WTC11 (cell line): ENCODE results near the gene SPATA24. TPM values are rescaled to one million over a fixed set of nuclear protein-coding genes. Genes with fewer than 3 reads are reported as not detected.

Experiments
- ATAC-seq: fragments of 200-7000 bp; cut with Tn5 transposase; 2 replicates; pipeline ENCODE4 v1.10.0; 2021; ENCODE audit warnings: mild to moderate bottlenecking, moderate library complexity
- CTCF ChIA-PET: fragments of 300-600 bp; sonication (Branson Sonifier 250); formaldehyde crosslinking; loops from one replicate; lab custom pipeline; 2021; ENCODE audit warnings: antibody characterized with exemption; lab: Charles Lee
- POLR2A ChIA-PET: fragments of 350-600 bp; sonication (Branson Sonifier 250); formaldehyde crosslinking; loops from one replicate; lab custom pipeline; 2021; ENCODE audit warnings: antibody characterized with exemption; lab: Charles Lee
- DNase-seq: peaks from one replicate; pipeline ENCODE4 v3.0.0; 2021; ENCODE audit warnings: low spot score
- H3K27ac Mint-ChIP-seq: 2 replicates; pipeline ENCODE4 v1.8.0; 2021; ENCODE audit warnings: mixed read lengths
- H3K27me3 Mint-ChIP-seq: 2 replicates; pipeline ENCODE4 v1.8.0; 2021; ENCODE audit warnings: low read depth, mild to moderate bottlenecking, moderate library complexity, mixed read lengths
- H3K36me3 Mint-ChIP-seq: 2 replicates; pipeline ENCODE4 v1.8.0; 2021; ENCODE audit warnings: mixed read lengths
- H3K4me1 Mint-ChIP-seq: 2 replicates; pipeline ENCODE4 v1.8.0; 2022; ENCODE audit warnings: mixed read lengths
- H3K4me3 Mint-ChIP-seq: 2 replicates; pipeline ENCODE4 v1.8.0; 2021; ENCODE audit warnings: mild to moderate bottlenecking, moderate library complexity, mixed read lengths
- H3K9me3 Mint-ChIP-seq: 2 replicates; pipeline ENCODE4 v1.8.0; 2021; ENCODE audit warnings: mixed read lengths
- ATF1 ChIP-seq: sonication (generic); formaldehyde crosslinking; IDR thresholded peaks from 2 replicates; pipeline ENCODE4 v1.8.1; 2023; ENCODE audit warnings: mild to moderate bottlenecking, moderate library complexity, missing genetic modification reagents
- EMX1 ChIP-seq: fragments of 250-450 bp; sonication (Bioruptor Pico); IDR thresholded peaks from 2 replicates; pipeline ENCODE4 v1.8.0; 2021; ENCODE audit warnings: mild to moderate bottlenecking
- FOXK1 ChIP-seq: sonication (generic); formaldehyde crosslinking; IDR thresholded peaks from 2 replicates; pipeline ENCODE4 v1.8.0; 2022; ENCODE audit warnings: mild to moderate bottlenecking, moderate library complexity, missing genetic modification reagents
- GABPB1 ChIP-seq: sonication (generic); formaldehyde crosslinking; IDR thresholded peaks from 2 replicates; pipeline ENCODE4 v1.8.1; 2023; ENCODE audit warnings: mild to moderate bottlenecking, missing genetic modification reagents
- IRF2 ChIP-seq: sonication (generic); formaldehyde crosslinking; IDR thresholded peaks from 2 replicates; pipeline ENCODE4 v1.8.0; 2022; ENCODE audit warnings: low read depth, missing genetic modification reagents, borderline replicate concordance
- MYBL2 ChIP-seq: sonication (generic); formaldehyde crosslinking; IDR thresholded peaks from 2 replicates; pipeline ENCODE4 v1.8.1; 2023; ENCODE audit warnings: mild to moderate bottlenecking, moderate library complexity, missing genetic modification reagents
- NFE2L1 ChIP-seq: sonication (generic); formaldehyde crosslinking; IDR thresholded peaks from 2 replicates; pipeline ENCODE4 v1.8.1; 2023; ENCODE audit warnings: missing genetic modification reagents
- total RNA-seq: library from RNA; stranded (reverse); gene quantifications from 3 replicates; pipeline ENCODE4 v1.2.3, GENCODE V29; 2021
- TF ChIP-seq, protein P1 (sequence below): sonication (generic); formaldehyde crosslinking; conservative IDR thresholded peaks from 2 replicates; pipeline ENCODE4 v1.8.1; 2023; ENCODE audit warnings: mild to moderate bottlenecking, low read depth, missing genetic modification reagents, moderate library complexity
- TF ChIP-seq, protein P2 (sequence below): sonication (generic); formaldehyde crosslinking; IDR thresholded peaks from 2 replicates; pipeline ENCODE4 v1.8.0; 2023; ENCODE audit warnings: missing genetic modification reagents
- TF ChIP-seq, protein P3 (sequence below): fragments of 200-600 bp; IDR thresholded peaks from 2 replicates; pipeline ENCODE4 v1.8.0; 2022; ENCODE audit warnings: antibody characterized with exemption
- TF ChIP-seq, protein P4 (sequence below): sonication (generic); formaldehyde crosslinking; IDR thresholded peaks from 2 replicates; pipeline ENCODE4 v1.8.1; 2022; ENCODE audit warnings: missing genetic modification reagents, borderline replicate concordance
- TF ChIP-seq, protein P5 (sequence below): fragments of 250-450 bp; sonication (Bioruptor Pico); IDR thresholded peaks from 2 replicates; pipeline ENCODE4 v1.9.0; 2021; ENCODE audit warnings: mild to moderate bottlenecking
- TF ChIP-seq, protein P6 (sequence below): sonication (generic); formaldehyde crosslinking; IDR thresholded peaks from 2 replicates; pipeline ENCODE4 v1.8.0; 2023; ENCODE audit warnings: missing genetic modification reagents, mild to moderate bottlenecking, borderline replicate concordance
- TF ChIP-seq, protein P7 (sequence below): fragments of 250-450 bp; sonication (Bioruptor Pico); IDR thresholded peaks from 2 replicates; pipeline ENCODE4 v1.9.0; 2021; ENCODE audit warnings: mild to moderate bottlenecking
- TF ChIP-seq, protein P8 (sequence below): sonication (generic); formaldehyde crosslinking; IDR thresholded peaks from 2 replicates; pipeline ENCODE4 v1.8.0; 2022; ENCODE audit warnings: missing genetic modification reagents

SPATA24 gene
- total RNA-seq, 1 experiment from 2014 or later, result 13.2 TPM

DNA sequence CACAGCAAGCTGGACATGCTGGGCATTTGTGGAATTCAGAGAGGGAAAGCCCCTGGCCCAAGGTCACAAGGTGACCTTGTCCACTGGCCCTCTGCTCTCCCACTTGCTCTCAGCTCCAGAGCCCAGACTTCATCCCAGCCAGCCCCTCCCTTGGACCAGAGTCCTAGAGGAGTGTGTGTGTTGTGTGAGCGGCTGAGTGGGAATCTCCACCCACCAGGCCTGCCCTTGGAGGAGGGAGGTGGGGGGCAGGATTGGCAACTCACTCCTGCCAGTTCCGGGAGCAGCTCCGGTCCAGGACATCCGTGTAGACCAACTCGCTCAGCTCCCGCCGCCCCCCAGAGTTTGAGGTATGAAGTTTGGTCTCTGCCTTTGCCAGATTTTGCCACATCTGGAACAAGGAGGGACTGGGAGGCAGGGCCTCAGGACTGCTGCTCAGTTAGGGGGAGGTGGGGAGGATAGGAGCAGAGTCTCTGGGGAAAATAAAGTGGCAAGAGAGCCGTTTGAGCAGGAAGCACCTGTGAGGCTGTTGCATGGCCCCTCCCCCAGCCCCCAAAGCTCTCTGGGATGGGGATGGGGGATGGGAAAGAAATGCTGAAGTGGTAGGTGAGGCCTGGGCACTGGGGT lies 15.6 kb downstream of the SPATA24 start (continued):
- TF ChIP-seq ATF1, result no peak

DNA sequence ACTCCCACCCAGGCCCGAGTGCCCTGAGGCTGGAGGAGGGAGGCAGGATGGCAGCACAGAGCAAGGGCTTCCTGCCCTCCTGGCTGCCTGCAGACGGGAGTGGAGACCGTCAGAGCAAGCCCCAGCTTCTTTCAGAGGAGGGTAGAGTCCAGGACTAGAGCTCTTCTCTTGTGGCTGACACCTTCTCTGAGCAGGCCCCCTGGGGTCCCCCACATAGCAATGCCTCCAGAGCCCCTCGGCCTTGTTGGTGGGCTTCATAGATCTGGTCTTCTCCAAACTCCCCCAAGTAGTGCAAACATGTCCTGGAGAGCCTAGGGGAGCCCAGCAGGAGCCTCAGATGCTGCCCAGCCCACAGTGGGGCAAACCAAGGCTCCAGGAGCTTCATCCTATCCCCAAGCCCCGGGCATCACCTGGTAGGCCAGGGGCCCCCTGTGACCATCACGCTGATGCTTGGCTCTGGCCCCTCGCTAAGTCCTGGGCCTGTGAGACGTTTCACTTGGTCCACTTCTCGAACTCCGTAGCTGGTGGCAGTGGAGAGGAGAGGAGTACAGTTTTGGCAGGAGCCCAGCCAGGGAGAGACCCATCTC lies 16.2 kb downstream of the SPATA24 start:
- ChIA-PET CTCF (interaction anchor here (1.6 to 1.9 kb wide), 3 partner anchors 15 to 46 kb away, joined by 3 to 11 read pairs (median 7); partner anchors contain the start of gene PAIP2), POLR2A (interaction anchor here (0.5 to 1.7 kb wide), 4 partner anchors 10 to 916 kb away, joined by 3 to 7 read pairs (median 4); partner anchors contain the start of gene MATR3)
- Mint-ChIP-seq H3K27me3 (peaks cover 15% of the 10 kb centered on the region), H3K4me1 (peaks cover 24% of the 10 kb centered on the region), H3K4me3 (0 out of 2 replicates have a peak overlapping the region, but pooled peaks have one; percentile 31), H3K36me3 (no peaks in the 10 kb centered on the region), H3K27ac (peak overlapping the region; percentile 48; the same call in 1 of the 2 replicates), H3K9me3 (no peaks in the 10 kb centered on the region)
- no peak for ATAC-seq
- DNase-seq, result no peak
- TF ChIP-seq NFE2L1 (CRISPR knock-in tag) (no peak), IRF2 (no peak), ATF1 (no peak), FOXK1 (CRISPR knock-in tag) (no peak), MYBL2 (no peak), GABPB1 (CRISPR knock-in tag) (no peak), EMX1 (CRISPR knock-in tag) (no peak)
- TF ChIP-seq, protein P1, sequence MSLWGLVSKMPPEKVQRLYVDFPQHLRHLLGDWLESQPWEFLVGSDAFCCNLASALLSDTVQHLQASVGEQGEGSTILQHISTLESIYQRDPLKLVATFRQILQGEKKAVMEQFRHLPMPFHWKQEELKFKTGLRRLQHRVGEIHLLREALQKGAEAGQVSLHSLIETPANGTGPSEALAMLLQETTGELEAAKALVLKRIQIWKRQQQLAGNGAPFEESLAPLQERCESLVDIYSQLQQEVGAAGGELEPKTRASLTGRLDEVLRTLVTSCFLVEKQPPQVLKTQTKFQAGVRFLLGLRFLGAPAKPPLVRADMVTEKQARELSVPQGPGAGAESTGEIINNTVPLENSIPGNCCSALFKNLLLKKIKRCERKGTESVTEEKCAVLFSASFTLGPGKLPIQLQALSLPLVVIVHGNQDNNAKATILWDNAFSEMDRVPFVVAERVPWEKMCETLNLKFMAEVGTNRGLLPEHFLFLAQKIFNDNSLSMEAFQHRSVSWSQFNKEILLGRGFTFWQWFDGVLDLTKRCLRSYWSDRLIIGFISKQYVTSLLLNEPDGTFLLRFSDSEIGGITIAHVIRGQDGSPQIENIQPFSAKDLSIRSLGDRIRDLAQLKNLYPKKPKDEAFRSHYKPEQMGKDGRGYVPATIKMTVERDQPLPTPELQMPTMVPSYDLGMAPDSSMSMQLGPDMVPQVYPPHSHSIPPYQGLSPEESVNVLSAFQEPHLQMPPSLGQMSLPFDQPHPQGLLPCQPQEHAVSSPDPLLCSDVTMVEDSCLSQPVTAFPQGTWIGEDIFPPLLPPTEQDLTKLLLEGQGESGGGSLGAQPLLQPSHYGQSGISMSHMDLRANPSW (CRISPR knock-in tag), result no peak
- TF ChIP-seq, protein P2, sequence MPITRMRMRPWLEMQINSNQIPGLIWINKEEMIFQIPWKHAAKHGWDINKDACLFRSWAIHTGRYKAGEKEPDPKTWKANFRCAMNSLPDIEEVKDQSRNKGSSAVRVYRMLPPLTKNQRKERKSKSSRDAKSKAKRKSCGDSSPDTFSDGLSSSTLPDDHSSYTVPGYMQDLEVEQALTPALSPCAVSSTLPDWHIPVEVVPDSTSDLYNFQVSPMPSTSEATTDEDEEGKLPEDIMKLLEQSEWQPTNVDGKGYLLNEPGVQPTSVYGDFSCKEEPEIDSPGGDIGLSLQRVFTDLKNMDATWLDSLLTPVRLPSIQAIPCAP (CRISPR knock-in tag), result no peak
- TF ChIP-seq, protein P3, sequence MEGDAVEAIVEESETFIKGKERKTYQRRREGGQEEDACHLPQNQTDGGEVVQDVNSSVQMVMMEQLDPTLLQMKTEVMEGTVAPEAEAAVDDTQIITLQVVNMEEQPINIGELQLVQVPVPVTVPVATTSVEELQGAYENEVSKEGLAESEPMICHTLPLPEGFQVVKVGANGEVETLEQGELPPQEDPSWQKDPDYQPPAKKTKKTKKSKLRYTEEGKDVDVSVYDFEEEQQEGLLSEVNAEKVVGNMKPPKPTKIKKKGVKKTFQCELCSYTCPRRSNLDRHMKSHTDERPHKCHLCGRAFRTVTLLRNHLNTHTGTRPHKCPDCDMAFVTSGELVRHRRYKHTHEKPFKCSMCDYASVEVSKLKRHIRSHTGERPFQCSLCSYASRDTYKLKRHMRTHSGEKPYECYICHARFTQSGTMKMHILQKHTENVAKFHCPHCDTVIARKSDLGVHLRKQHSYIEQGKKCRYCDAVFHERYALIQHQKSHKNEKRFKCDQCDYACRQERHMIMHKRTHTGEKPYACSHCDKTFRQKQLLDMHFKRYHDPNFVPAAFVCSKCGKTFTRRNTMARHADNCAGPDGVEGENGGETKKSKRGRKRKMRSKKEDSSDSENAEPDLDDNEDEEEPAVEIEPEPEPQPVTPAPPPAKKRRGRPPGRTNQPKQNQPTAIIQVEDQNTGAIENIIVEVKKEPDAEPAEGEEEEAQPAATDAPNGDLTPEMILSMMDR, result no peak
- TF ChIP-seq, protein P4, sequence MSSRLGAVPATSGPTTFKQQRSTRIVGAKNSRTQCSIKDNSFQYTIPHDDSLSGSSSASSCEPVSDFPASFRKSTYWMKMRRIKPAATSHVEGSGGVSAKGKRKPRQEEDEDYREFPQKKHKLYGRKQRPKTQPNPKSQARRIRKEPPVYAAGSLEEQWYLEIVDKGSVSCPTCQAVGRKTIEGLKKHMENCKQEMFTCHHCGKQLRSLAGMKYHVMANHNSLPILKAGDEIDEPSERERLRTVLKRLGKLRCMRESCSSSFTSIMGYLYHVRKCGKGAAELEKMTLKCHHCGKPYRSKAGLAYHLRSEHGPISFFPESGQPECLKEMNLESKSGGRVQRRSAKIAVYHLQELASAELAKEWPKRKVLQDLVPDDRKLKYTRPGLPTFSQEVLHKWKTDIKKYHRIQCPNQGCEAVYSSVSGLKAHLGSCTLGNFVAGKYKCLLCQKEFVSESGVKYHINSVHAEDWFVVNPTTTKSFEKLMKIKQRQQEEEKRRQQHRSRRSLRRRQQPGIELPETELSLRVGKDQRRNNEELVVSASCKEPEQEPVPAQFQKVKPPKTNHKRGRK, result no peak
- TF ChIP-seq, protein P5, sequence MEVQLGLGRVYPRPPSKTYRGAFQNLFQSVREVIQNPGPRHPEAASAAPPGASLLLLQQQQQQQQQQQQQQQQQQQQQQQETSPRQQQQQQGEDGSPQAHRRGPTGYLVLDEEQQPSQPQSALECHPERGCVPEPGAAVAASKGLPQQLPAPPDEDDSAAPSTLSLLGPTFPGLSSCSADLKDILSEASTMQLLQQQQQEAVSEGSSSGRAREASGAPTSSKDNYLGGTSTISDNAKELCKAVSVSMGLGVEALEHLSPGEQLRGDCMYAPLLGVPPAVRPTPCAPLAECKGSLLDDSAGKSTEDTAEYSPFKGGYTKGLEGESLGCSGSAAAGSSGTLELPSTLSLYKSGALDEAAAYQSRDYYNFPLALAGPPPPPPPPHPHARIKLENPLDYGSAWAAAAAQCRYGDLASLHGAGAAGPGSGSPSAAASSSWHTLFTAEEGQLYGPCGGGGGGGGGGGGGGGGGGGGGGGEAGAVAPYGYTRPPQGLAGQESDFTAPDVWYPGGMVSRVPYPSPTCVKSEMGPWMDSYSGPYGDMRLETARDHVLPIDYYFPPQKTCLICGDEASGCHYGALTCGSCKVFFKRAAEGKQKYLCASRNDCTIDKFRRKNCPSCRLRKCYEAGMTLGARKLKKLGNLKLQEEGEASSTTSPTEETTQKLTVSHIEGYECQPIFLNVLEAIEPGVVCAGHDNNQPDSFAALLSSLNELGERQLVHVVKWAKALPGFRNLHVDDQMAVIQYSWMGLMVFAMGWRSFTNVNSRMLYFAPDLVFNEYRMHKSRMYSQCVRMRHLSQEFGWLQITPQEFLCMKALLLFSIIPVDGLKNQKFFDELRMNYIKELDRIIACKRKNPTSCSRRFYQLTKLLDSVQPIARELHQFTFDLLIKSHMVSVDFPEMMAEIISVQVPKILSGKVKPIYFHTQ (CRISPR knock-in tag), result no peak
- TF ChIP-seq, protein P6, sequence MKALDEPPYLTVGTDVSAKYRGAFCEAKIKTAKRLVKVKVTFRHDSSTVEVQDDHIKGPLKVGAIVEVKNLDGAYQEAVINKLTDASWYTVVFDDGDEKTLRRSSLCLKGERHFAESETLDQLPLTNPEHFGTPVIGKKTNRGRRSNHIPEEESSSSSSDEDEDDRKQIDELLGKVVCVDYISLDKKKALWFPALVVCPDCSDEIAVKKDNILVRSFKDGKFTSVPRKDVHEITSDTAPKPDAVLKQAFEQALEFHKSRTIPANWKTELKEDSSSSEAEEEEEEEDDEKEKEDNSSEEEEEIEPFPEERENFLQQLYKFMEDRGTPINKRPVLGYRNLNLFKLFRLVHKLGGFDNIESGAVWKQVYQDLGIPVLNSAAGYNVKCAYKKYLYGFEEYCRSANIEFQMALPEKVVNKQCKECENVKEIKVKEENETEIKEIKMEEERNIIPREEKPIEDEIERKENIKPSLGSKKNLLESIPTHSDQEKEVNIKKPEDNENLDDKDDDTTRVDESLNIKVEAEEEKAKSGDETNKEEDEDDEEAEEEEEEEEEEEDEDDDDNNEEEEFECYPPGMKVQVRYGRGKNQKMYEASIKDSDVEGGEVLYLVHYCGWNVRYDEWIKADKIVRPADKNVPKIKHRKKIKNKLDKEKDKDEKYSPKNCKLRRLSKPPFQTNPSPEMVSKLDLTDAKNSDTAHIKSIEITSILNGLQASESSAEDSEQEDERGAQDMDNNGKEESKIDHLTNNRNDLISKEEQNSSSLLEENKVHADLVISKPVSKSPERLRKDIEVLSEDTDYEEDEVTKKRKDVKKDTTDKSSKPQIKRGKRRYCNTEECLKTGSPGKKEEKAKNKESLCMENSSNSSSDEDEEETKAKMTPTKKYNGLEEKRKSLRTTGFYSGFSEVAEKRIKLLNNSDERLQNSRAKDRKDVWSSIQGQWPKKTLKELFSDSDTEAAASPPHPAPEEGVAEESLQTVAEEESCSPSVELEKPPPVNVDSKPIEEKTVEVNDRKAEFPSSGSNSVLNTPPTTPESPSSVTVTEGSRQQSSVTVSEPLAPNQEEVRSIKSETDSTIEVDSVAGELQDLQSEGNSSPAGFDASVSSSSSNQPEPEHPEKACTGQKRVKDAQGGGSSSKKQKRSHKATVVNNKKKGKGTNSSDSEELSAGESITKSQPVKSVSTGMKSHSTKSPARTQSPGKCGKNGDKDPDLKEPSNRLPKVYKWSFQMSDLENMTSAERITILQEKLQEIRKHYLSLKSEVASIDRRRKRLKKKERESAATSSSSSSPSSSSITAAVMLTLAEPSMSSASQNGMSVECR (CRISPR knock-in tag), result no peak
- TF ChIP-seq, protein P7, sequence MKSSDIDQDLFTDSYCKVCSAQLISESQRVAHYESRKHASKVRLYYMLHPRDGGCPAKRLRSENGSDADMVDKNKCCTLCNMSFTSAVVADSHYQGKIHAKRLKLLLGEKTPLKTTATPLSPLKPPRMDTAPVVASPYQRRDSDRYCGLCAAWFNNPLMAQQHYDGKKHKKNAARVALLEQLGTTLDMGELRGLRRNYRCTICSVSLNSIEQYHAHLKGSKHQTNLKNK (CRISPR knock-in tag), result no peak
- TF ChIP-seq, protein P8, sequence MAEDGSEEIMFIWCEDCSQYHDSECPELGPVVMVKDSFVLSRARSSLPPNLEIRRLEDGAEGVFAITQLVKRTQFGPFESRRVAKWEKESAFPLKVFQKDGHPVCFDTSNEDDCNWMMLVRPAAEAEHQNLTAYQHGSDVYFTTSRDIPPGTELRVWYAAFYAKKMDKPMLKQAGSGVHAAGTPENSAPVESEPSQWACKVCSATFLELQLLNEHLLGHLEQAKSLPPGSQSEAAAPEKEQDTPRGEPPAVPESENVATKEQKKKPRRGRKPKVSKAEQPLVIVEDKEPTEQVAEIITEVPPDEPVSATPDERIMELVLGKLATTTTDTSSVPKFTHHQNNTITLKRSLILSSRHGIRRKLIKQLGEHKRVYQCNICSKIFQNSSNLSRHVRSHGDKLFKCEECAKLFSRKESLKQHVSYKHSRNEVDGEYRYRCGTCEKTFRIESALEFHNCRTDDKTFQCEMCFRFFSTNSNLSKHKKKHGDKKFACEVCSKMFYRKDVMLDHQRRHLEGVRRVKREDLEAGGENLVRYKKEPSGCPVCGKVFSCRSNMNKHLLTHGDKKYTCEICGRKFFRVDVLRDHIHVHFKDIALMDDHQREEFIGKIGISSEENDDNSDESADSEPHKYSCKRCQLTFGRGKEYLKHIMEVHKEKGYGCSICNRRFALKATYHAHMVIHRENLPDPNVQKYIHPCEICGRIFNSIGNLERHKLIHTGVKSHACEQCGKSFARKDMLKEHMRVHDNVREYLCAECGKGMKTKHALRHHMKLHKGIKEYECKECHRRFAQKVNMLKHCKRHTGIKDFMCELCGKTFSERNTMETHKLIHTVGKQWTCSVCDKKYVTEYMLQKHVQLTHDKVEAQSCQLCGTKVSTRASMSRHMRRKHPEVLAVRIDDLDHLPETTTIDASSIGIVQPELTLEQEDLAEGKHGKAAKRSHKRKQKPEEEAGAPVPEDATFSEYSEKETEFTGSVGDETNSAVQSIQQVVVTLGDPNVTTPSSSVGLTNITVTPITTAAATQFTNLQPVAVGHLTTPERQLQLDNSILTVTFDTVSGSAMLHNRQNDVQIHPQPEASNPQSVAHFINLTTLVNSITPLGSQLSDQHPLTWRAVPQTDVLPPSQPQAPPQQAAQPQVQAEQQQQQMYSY, result no peak
